ENCODE results near the gene RBSN. TPM values are rescaled to one million over a fixed set of nuclear protein-coding genes. Genes with fewer than 3 reads are reported as not detected.

The RBSN gene
- polyA plus RNA-seq, 1 donor = 23.5 TPM

Other genes starting within 250 kb of the RBSN start
- 37.2 TPM for gene NR2C2, start 151.6 kb downstream of the RBSN start, polyA plus RNA-seq (ENCODE audit: insufficient read length)
- gene MRPS25, start 33.8 kb downstream of the RBSN start, polyA plus RNA-seq (ENCODE audit: insufficient read length) = 53.5 TPM
- gene CAPN7, start 107.1 kb upstream of the RBSN start, polyA plus RNA-seq (ENCODE audit: insufficient read length) = 22.6 TPM
- gene SH3BP5, start 233.4 kb upstream of the RBSN start, polyA plus RNA-seq (ENCODE audit: insufficient read length) = 31.9 TPM